OCI-LY7 (cell line): ENCODE results near the gene CEACAM20. TPM values are rescaled to one million over a fixed set of nuclear protein-coding genes. Genes with fewer than 3 reads are reported as not detected.

Experiments used
- BruUV-seq: library from RNA; stranded (reverse); fragments of 400-500 nt; replicated peaks from 2 replicates; lab custom pipeline; 2021; lab: Mats Ljungman, UMichigan
- CTCF ChIA-PET: fragments of 300-600 bp; sonication (Branson Sonifier 250); formaldehyde crosslinking; loops from one replicate; lab custom pipeline; 2022; ENCODE audit warnings: antibody characterized with exemption; ENCODE audit not compliant: unreplicated experiment; lab: Charles Lee
- POLR2A ChIA-PET: fragments of 300-600 bp; sonication (Branson Sonifier 250); formaldehyde crosslinking; loops from one replicate; lab custom pipeline; 2022; ENCODE audit warnings: antibody characterized with exemption; lab: Charles Lee
- DNase-seq: peaks from one replicate; pipeline ENCODE4 v3.0.0-alpha.2; 2015; ENCODE audit warnings: low spot score
- H2AFZ ChIP-seq: fragments of 200-600 bp; sonication (generic), shearing (Covaris generic); 2 replicates; pipeline ENCODE4 v1.6.1; 2014; ENCODE audit warnings: mild to moderate bottlenecking, antibody characterized with exemption, low read length, moderate library complexity
- H3K27ac ChIP-seq: fragments of 200-600 bp; sonication (generic); 2 replicates; pipeline ENCODE4 v1.5.1; 2014; ENCODE audit warnings: mixed run types, low read depth, mild to moderate bottlenecking, moderate library complexity, low read length, inconsistent platforms; ENCODE audit not compliant: poor library complexity, severe bottlenecking
- H3K36me3 ChIP-seq: fragments of 200-600 bp; sonication (generic); 2 replicates; pipeline ENCODE4 v1.6.1; 2014; ENCODE audit warnings: mild to moderate bottlenecking, antibody characterized with exemption, low read length, moderate library complexity, mixed read lengths; ENCODE audit not compliant: insufficient read depth
- H3K4me1 ChIP-seq: fragments of 200-600 bp; sonication (generic); 2 replicates; pipeline ENCODE4 v1.5.1; 2014; ENCODE audit warnings: mild to moderate bottlenecking, low read length; ENCODE audit not compliant: insufficient read depth, poor library complexity, severe bottlenecking
- H3K4me2 ChIP-seq: fragments of 200-600 bp; sonication (generic); 2 replicates; pipeline ENCODE4 v1.6.1; 2014; ENCODE audit warnings: mild to moderate bottlenecking, low read length
- H3K4me3 ChIP-seq: fragments of 200-600 bp; sonication (generic); 2 replicates; pipeline ENCODE4 v1.5.1; 2014; ENCODE audit warnings: mild to moderate bottlenecking, low read depth, low read length; ENCODE audit not compliant: poor library complexity, severe bottlenecking
- H3K79me2 ChIP-seq: fragments of 200-600 bp; sonication (generic); 2 replicates; pipeline ENCODE4 v1.6.1; 2016; ENCODE audit warnings: low read depth, mild to moderate bottlenecking, low read length, moderate library complexity, mixed read lengths; ENCODE audit not compliant: insufficient read depth
- H3K9me2 ChIP-seq: fragments of 200-600 bp; sonication (generic); 2 replicates; pipeline ENCODE4 v1.6.1; 2016; ENCODE audit warnings: mild to moderate bottlenecking, low read length, mixed read lengths; ENCODE audit not compliant: insufficient read depth
- H3K9me3 ChIP-seq: fragments of 200-600 bp; sonication (generic); 2 replicates; pipeline ENCODE4 v1.6.1; 2014; ENCODE audit warnings: mild to moderate bottlenecking, mixed run types, low read length, mixed read lengths
- H4K20me1 ChIP-seq: fragments of 200-600 bp; sonication (generic); 2 replicates; pipeline ENCODE4 v1.6.1; 2014; ENCODE audit warnings: mild to moderate bottlenecking, antibody characterized with exemption, low read length, moderate library complexity, mixed read lengths; ENCODE audit not compliant: insufficient read depth
- CTCF ChIP-seq: fragments of 200-600 bp; sonication (generic); conservative IDR thresholded peaks from 2 replicates; pipeline ENCODE4 v1.5.1; 2014; ENCODE audit warnings: mild to moderate bottlenecking, antibody characterized with exemption, low read length, moderate library complexity, mixed read lengths
- EZH2phosphoT487 ChIP-seq: fragments of 200-600 bp; sonication (generic); IDR thresholded peaks from 2 replicates; pipeline ENCODE4 v1.6.1; 2018; ENCODE audit warnings: low read depth, borderline replicate concordance, mild to moderate bottlenecking, mixed run types, antibody characterized with exemption, low read length, moderate library complexity, mixed read lengths
- intact Hi-C: fragments of 100-400 bp; cut with micrococcal nuclease; formaldehyde crosslinking; loops from one replicate; pipeline ENCODE4 v1.10.0; 2022; ENCODE audit not compliant: unreplicated experiment
- total RNA-seq, 2 experiments: library from RNA; depleted of rRNA in 1 of 2; stranded (reverse); fragments of >200 nt in 1 of 2; shearing (Covaris generic) in 1 of 2; gene quantifications; 2 replicates each; pipeline ENCODE4 v1.2.3, GENCODE V29; 2014 to 2022

CEACAM20 gene
- total RNA-seq, 2 experiments from 2014 or later, result not detected

- H3K9me3 ChIP-seq, result no peaks in the 10 kb centered on the region
- ChIA-PET CTCF (no interaction called here), POLR2A (no interaction called here)
- intact Hi-C loops, result no loop called here
- BruUV-seq, result no TSS peak
- no peak overlapping the region for H3K27ac ChIP-seq
- H3K4me3 ChIP-seq, result no peak overlapping the region
- no peaks in the 10 kb centered on the region for H3K9me2 ChIP-seq
- no peak overlapping the region for H2AFZ ChIP-seq
- DNase-seq, result no peak
- no peaks in the 10 kb centered on the region for H3K36me3 ChIP-seq
- no peaks in the 10 kb centered on the region for H3K4me1 ChIP-seq
- H3K79me2 ChIP-seq, result no peaks in the 10 kb centered on the region
- no peak for TF ChIP-seq CTCF
- TF ChIP-seq EZH2phosphoT487, result no peak
- H3K4me2 ChIP-seq, result no peak overlapping the region
- H4K20me1 ChIP-seq, result no peaks in the 10 kb centered on the region
Observed at GRCh38 chr19:44525721-44526430, 3.6 kb downstream of the CEACAM20 start.

DNA sequence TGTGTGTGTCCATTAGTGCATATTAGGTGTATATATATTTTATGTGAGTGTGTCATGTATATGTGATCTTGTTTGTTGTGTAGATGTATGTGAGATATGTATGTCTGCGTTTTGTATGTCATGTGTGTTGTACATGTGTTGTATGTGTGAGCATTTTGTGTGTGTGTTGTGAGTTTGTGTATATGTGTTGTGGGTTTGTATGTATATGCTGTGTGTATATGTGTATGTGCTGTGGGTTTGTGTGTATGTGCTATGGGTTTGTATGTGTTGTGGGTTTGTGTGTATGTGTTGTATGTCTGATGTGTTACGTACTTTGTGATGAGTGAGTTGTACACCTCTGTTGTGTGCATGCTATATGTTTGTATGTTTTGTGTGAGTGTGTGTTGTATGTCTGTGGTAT, 8.1 kb downstream of the CEACAM20 start:
- ChIA-PET CTCF (no interaction called here), POLR2A (no interaction called here)
- Histone ChIP-seq H3K79me2 (no peaks in the 10 kb centered on the region), H2AFZ (no peak overlapping the region), H3K36me3 (no peaks in the 10 kb centered on the region), H3K27ac (no peak overlapping the region), H3K9me2 (no peaks in the 10 kb centered on the region), H3K4me3 (no peak overlapping the region), H3K4me1 (no peaks in the 10 kb centered on the region), H3K4me2 (no peak overlapping the region), H3K9me3 (no peaks in the 10 kb centered on the region), H4K20me1 (no peaks in the 10 kb centered on the region)
- intact Hi-C loops, result no loop called here
- BruUV-seq, result no TSS peak
- no peak for DNase-seq
- no peak for TF ChIP-seq EZH2phosphoT487

DNA sequence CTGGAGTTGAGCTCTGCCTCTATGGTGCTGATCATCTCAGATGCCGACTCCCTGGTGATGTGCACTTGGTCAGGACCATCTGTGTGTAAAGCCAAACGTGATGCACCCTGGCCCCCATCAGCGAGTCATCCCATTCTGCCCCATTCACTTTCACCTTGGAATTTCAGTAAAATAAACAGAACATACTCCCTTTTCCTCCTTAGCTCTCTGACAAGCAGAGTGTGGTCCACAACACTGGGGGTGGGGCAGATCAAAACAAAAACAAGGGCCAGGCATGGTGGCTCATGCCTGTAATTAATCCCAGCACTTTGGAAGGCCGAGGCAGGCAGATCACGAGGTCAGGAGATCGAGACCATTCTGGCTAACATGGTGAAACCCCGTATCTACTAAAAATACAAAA, 12.3 kb downstream of the CEACAM20 start:
- BruUV-seq, result no TSS peak
- POLR2A ChIA-PET, result interaction anchor here (0.6 kb wide), 1 partner anchor 364 kb away, joined by 3 read pairs; no protein-coding TSS in a partner anchor

More for the DNA sequence above, 12.3 kb downstream of the CEACAM20 start:
- DNase-seq, result no peak
- Histone ChIP-seq H3K4me3 (no peak overlapping the region), H3K4me1 (no peaks in the 10 kb centered on the region), H3K4me2 (no peak overlapping the region), H3K36me3 (no peaks in the 10 kb centered on the region), H3K27ac (no peak overlapping the region), H3K9me2 (no peaks in the 10 kb centered on the region), H2AFZ (no peak overlapping the region), H3K79me2 (no peaks in the 10 kb centered on the region), H4K20me1 (no peaks in the 10 kb centered on the region), H3K9me3 (no peaks in the 10 kb centered on the region)
- intact Hi-C loops, result no loop called here
- no peak for TF ChIP-seq CTCF
- TF ChIP-seq EZH2phosphoT487, result no peak
- CTCF ChIA-PET, result no interaction called here
